GM19467 (cell line): ENCODE measurements around the gene LAMTOR4.

Experiments used
- ATAC-seq: cut with Tn5 transposase; IDR thresholded peaks from one replicate; pipeline ENCODE4 v1.9.1; 2021; ENCODE audit warnings: mild to moderate bottlenecking, moderate library complexity; ENCODE audit not compliant: unreplicated experiment

Gene LAMTOR4

GRCh38 chr7:100148559-100149328 is at the start of gene LAMTOR4:
LAMTOR4 (plus strand) TSS chr7:100148918; CDS start chr7:100148973, 55 bp downstream.
- ATAC-seq, result peak; percentile 97

DNA sequence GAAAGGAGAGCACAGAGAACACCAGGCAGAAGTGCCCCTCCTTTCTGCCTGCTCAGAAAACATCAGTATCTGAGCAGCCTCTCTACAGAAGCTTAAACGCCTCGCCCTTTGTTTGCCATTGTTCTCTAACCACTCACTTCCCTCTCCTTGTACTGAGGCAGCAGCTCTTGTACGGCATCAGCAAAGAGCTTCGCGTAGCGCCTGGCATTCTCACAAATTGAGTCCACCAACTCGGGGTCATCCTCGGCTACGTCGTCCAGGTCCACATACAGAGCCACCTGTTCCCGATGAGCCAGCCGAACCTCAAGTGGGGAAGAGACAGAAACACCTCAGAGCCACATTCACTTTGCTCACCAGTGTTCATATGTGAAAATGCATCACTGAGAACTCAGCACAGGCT is 49.3 kb upstream of the LAMTOR4 start:
- no peak for ATAC-seq

- peak; percentile 53 for ATAC-seq
These were observed 48.2 kb upstream of the LAMTOR4 start for GRCh38 chr7:100100420-100101015.

DNA sequence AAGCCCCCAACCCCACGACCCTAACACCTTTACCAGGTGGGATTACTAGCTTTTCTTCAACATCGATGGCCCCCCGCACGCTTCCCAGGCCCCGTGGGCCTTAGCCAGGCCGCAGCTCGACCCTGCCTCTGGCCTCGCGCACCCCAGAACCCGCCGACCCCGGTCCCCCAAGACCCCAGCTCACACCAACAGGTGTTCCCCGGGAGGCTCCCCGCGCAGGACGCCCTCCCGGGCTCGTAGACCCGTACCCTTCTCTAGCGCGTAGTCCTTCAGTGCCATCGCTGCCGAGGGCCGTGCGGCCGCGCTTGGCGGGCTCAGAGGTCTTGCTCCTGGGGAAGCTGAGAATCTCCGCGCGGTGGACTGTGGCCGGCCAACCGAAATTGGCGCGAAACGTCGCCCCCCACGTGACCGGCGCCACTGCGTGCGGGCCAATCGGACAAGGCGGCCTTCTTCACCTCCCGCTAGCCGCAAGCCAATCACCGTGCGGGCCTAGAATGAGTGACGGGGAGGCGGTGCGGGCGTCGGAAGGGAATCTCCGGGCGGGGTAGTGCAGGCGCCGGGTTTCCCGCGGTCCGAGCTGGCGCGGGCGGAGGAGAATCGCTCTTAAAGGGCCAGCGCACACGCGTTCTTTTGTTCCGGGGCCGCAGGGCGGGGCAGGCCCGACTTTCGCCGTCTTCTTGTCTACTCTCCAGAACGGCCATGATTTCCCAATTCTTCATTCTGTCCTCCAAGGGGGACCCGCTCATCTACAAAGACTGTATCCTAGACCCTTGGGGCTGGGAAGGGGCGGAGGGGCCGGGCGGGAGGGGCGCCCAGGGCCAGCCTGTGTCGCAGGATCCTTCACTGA is 47.5 kb upstream of the LAMTOR4 start, which contains the start of the genes AP4M1 and MCM7:
Gene AP4M1, plus strand, starts transcription at position 628 of the 847 bp plus-strand sequence. Its CDS starts 72 bp downstream, at position 700.
Gene MCM7, minus strand, starts transcription at position 382 of the 847 bp plus-strand sequence. Its CDS starts 103 bp downstream, at position 279.
- ATAC-seq, result peak; percentile 82

GRCh38 chr7:100102950-100103840 is 45.5 kb upstream of the LAMTOR4 start:
- no peak for ATAC-seq

- no peak for ATAC-seq
These were observed 43.2 kb upstream of the LAMTOR4 start for GRCh38 chr7:100105534-100105933.

GRCh38 chr7:100106633-100107032 is 42.1 kb upstream of the LAMTOR4 start:
- no peak for ATAC-seq

- ATAC-seq, result no peak
These were observed 41.5 kb upstream of the LAMTOR4 start for GRCh38 chr7:100107125-100107737.

- no peak for ATAC-seq
These were observed 40.8 kb upstream of the LAMTOR4 start for GRCh38 chr7:100107890-100108289.

DNA sequence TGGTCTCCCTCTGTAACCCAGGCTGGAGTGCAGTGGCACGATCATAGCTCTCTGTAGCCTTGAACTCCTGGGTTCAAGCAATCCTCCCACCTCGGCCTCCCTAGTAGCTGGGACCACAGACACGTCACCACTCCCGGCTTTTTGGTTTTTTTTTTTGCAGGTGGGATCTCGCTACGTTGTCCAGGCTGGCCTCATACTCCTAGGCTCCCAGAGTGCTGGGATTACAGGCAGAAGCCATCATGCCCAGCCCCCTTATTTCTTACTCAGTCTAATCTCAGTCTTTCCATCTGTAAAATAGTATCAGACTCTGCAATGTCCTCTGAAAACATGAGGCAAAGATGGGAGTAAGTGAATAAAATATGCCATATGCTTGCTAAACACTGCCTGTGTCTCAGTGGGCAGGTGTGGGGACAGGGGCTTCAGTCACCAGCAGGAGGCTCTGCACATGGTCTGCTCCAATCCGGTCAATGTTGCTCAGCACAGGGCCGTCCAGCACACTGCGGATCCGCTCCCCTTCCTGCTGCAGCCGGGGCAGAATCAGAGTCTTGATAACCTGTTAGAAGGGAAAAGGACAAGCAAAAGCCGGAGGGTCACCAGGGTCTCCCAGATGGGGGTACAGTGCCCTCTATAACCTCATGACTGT is 39.1 kb upstream of the LAMTOR4 start:
- ATAC-seq, result no peak

DNA sequence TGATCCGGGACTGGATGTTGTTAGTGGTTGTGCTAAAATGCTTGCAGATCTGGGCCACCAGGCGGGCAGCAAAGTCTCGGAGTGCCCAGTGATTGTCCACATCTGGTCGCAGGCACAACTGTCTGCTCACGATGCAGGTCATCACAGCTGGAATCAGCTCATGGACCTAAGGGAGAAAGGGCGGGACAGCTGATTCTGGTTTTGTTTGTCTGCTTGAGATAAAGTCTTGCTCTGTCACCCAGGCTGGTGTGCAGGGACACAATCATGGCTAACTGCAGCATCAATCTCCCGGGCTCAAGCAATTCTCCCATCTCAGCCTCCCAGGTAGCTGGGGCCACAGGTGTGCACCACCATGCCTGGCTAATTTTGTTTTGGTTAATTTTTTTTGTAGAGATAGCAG is 37.6 kb upstream of the LAMTOR4 start:
- ATAC-seq, result no peak

- ATAC-seq, result no peak
These were observed 36.8 kb upstream of the LAMTOR4 start for GRCh38 chr7:100111914-100112313.

- no peak for ATAC-seq
These were observed 33.7 kb upstream of the LAMTOR4 start for GRCh38 chr7:100115026-100115425.

GRCh38 chr7:100118388-100119071 is 30.2 kb upstream of the LAMTOR4 start:
- no peak for ATAC-seq

DNA sequence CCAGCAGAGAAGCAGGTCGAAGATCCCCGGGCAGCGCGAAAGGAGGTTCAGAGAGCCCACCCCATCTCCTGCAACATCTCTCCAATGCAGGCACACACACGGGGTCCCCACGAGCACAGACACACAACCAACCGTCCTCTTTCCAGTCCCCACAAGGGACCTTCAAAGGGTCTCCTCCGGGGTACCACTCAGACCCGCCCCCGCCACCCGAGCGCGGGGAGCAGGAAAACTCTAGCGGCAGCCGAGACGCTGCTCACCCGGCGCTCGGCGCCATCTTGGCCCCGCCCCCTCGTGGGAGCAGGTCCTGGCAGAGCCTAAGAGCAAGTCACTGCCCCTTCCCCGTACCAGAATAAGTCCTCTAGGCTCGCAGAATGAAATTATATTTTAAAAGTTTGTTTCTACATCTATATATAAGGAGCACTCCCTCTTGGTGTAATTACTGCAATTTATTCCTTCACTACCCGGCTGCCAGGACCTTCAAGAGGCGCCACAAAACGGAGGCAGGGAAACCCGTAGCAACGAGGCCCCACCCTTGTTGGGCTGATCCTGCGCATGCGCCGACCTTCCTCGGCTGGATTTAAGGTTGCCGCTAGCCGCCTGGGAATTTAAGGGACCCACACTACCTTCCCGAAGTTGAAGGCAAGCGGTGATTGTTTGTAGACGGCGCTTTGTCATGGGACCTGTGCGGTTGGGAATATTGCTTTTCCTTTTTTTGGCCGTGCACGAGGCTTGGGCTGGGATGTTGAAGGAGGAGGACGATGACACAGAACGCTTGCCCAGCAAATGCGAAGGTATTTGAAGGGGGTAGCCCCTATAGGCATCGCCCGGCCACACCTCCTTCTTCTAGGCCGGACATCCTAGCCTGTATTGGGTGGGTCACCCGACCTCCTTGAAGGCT is 29.4 kb upstream of the LAMTOR4 start, which contains the start of the genes CNPY4 and TAF6:
Gene CNPY4, plus strand, starts transcription at position 563 of the 898 bp plus-strand sequence. Its CDS starts 111 bp downstream, at position 674.
Gene TAF6, minus strand, starts transcription at position 287 of the 898 bp plus-strand sequence. CDS start 5,149 bp downstream, outside the sequence.
- peak; percentile 62 for ATAC-seq

GRCh38 chr7:100119970-100120732 is 28.6 kb upstream of the LAMTOR4 start:
- ATAC-seq, result peak; percentile 21

- ATAC-seq, result no peak
These were observed 28.0 kb upstream of the LAMTOR4 start for GRCh38 chr7:100120733-100121036.
